GM12872 (cell line): Measurements from ENCODE around the gene MINDY4.

Experiments
- CTCF ChIP-seq: IDR thresholded peaks from 3 replicates; pipeline ENCODE4 v1.5.1; 2011; ENCODE audit warnings: low read depth, mild to moderate bottlenecking, low read length, moderate library complexity; ENCODE audit not compliant: insufficient read depth

The MINDY4 gene

GRCh38 chr7:30729642-30730041, 41.6 kb upstream of the MINDY4 start:
- no peak for TF ChIP-seq CTCF

- no peak for TF ChIP-seq CTCF
Observed at GRCh38 chr7:30730097-30730496, 41.1 kb upstream of the MINDY4 start.

- no peak for TF ChIP-seq CTCF
Observed at GRCh38 chr7:30730996-30731395, 40.2 kb upstream of the MINDY4 start.

- TF ChIP-seq CTCF, result no peak
Observed at GRCh38 chr7:30731581-30731980, 39.6 kb upstream of the MINDY4 start.

GRCh38 chr7:30732606-30733005, 38.6 kb upstream of the MINDY4 start:
- TF ChIP-seq CTCF, result no peak

GRCh38 chr7:30733216-30733615, 38.0 kb upstream of the MINDY4 start:
- no peak for TF ChIP-seq CTCF

GRCh38 chr7:30733691-30734090, 37.5 kb upstream of the MINDY4 start:
- no peak for TF ChIP-seq CTCF

GRCh38 chr7:30734497-30734896, 36.7 kb upstream of the MINDY4 start:
- no peak for TF ChIP-seq CTCF
